AG04449 (cell line): ENCODE results near the gene LARGE1.
A peak's percentile ranks its signal among the peaks of the same experiment; 100 is the strongest.
"Not testable (repeated sequence)": the region's sequence is repeated elsewhere in the genome, so short reads cannot be mapped to it uniquely, and the experiment has no call there.

ENCODE experiments used
- CTCF ChIA-PET: fragments of 350-600 bp; formaldehyde crosslinking; extraction: SDS; loops from one replicate; lab custom pipeline; 2021; ENCODE audit warnings: antibody characterized with exemption; lab: Yijun Ruan, JAX
- POLR2A ChIA-PET: fragments of 400-600, 350-600 bp; formaldehyde crosslinking; extraction: SDS; loops from one replicate; lab custom pipeline; 2020; ENCODE audit warnings: antibody characterized with exemption, inconsistent platforms; lab: Yijun Ruan, JAX
- DNase-seq: peaks from one replicate; pipeline ENCODE4 v3.0.0-alpha.2; 2010; ENCODE audit warnings: low read depth, low spot score
- H3K4me3 ChIP-seq: 2 replicates; pipeline ENCODE4 v1.5.1; 2011; ENCODE audit warnings: low read depth, mild to moderate bottlenecking, control low read depth, low read length
- CTCF ChIP-seq: IDR thresholded peaks from one replicate; pipeline ENCODE4 v1.5.1; 2011; ENCODE audit warnings: mild to moderate bottlenecking, moderate library complexity, low read length, control low read depth, inconsistent platforms; ENCODE audit not compliant: insufficient read depth; ENCODE audit errors: missing control alignments

LARGE1 gene

GRCh38 chr22:33385611-33386010, 534.7 kb downstream of the LARGE1 start:
- CTCF ChIA-PET: no interaction called here
- no peak for TF ChIP-seq CTCF
- H3K4me3 ChIP-seq: no peak overlapping the region
- POLR2A ChIA-PET: no interaction called here
- no peak for DNase-seq

DNA sequence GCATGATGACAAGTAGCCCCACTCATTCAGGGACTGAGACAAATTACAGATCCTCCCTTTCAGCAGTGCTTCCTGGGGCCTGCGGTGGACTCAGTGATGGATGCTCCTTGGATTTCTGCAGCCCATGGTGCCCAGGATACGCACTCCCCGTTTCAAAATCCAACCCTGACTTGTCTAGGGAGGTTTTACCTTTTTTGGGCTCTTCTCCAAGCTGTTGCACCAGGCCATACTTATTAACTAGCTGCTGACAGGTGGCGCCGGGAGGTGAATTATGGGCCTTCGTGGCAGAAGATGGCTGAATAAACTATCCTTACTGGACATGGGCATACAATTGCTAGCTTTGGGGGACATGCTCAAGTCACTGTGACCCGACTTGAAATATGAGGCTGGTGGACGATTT, 537.8 kb downstream of the LARGE1 start:
- ChIA-PET CTCF (no interaction called here), POLR2A (no interaction called here)

DNA sequence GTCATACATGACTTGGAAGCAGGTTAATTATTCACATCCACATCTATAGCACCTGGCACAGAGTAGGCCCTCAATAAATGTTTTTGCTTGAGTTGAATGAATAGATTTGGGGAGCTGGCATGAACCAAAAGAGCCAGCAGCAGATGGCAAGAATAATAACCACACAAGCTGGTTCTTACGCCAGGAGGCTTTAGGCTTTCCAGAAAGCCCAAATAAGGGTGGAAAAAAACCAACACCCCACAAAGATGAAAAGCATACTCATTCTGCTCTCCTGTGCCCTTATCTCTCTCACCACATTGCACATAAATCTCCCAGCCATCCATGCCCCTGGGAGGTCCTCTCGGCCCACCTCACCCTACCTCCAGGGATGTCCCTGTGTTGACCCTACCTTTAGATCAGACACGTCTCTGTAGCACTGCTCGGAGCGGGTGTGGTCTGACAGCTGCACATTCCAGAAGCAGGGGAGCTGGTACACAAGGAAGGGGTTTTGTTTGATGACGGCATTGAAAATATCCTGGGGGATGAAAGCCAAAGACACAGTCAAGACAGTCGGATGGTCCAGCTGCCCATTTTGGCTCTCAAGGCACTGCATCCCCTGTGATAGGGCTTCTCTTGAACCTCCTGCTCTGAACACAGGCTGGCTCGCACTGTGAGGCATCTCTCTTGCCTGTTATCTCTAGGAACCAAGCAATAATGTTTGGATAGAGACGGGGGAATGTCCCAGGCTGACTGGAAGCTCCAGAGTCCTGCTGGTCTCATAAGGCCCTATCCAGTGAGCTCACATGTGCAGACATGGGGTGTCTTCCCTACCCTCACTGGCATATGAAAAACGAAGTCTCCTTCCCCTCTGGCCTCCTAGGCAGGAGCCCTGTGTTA, 538.5 kb downstream of the LARGE1 start:
- CTCF ChIA-PET: no interaction called here
- POLR2A ChIA-PET: no interaction called here
- no peak for DNase-seq

More for the DNA sequence above, 537.8 kb downstream of the LARGE1 start:
- no peak for DNase-seq
- TF ChIP-seq CTCF: no peak
- H3K4me3 ChIP-seq: no peak overlapping the region

DNA sequence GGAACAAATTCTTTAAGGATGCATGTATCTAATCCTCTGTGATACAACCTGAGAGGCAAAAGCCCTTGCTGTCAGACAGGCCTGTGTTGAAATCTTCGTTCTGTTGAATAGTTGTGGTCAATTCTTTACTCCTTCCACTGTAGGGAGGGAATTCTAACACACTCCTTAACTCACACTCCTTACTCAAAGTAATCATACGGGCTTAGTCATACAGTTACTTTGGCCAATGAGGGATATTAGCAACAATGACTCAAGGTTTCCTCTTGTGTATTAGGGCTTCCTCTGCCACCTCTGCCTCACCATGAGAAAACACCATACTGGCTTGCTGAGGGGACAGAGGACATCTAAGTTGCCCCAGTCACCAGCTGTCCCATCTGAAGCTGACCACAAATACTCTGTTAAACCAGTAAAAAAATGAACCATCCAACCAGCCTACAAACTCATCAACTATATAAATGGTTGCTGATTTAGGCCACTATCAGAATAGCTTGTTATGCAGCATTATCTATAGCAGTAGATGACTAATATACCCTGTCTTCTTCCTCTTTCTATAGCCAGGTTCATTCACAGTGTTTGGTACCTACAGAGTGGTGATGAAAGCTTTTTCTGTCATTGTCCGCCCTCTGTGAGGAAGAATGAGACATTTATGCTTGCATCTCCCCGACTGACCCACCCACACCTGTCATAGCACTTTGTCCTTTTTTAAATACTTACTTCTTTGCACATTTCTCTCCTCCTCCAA, 539.3 kb downstream of the LARGE1 start:
- no peak overlapping the region for H3K4me3 ChIP-seq
- DNase-seq: peak; percentile 82
- CTCF ChIA-PET: no interaction called here
- TF ChIP-seq CTCF: no peak
- POLR2A ChIA-PET: no interaction called here

More for the DNA sequence above, 538.5 kb downstream of the LARGE1 start:
- TF ChIP-seq CTCF: no peak
- H3K4me3 ChIP-seq: no peak overlapping the region

DNA sequence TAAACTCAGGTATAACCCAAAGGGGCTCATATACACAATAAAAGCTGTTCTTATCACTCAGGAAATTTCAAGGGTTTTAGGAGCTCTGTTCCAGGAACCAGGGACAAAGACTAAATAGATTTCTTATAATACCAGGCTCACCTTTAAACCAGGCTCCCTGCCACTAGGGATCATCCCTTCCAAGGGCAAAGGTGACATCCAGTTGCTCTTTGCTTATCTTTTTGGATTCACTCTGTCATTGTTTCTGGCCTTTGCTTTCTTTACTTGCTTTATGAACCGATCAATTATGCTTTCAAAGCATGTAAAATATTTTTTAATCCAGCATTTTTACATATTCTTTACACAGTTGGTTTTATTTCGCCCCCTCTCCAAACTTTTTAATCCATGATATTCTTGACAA, 540.4 kb downstream of the LARGE1 start:
- H3K4me3 ChIP-seq: no peak overlapping the region
- DNase-seq: no peak
- CTCF ChIA-PET: no interaction called here
- POLR2A ChIA-PET: no interaction called here
- TF ChIP-seq CTCF: no peak

DNA sequence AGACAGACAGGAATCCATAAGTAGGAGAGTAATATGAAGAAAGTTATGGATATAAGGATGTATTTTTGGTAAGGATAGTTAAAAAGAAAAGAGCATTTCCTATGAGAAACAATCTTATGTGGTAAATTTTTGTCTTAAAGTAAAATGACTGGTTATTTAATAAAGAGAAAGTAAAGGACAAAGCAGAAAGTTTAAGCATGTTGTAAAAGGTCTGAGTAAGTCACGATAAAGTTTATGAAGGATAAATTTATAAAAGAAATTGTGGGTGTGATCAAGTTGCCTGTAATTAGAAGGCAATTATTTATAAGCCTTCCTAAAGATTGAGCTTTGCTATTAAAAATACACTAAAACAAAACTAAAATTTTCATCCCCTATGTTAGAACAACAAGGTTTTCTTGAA, 547.4 kb downstream of the LARGE1 start:
- CTCF ChIA-PET: no interaction called here
- no peak for DNase-seq
- TF ChIP-seq CTCF: no peak
- POLR2A ChIA-PET: no interaction called here
- H3K4me3 ChIP-seq: no peak overlapping the region

DNA sequence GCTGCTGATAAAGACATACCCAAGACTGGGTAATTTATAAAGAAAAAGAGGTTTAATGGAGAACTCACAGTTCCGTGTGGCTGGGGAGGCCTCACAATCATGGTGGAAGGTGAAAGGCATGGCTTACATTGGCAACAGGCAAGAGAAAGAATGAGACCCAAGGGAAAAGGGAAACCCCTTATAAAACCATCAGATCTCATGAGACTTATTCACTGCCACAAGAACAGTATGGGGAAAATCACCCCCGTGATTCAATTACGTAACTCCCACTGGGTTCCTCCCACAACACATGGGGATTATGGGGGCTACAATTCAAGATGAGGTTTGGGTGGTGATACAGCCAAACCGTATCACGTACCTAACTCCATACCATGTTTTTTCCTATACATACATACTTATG, 557.0 kb downstream of the LARGE1 start:
- POLR2A ChIA-PET, DNase-seq, H3K4me3 ChIP-seq, CTCF ChIA-PET: not testable (repeated sequence)
